ENCODE data around the gene TJAP1.

Gene TJAP1

GRCh38 chr6:43477235-43478007 is at the start of gene TJAP1:
Gene TJAP1, plus strand, starts transcription at chr6:43477570. Its CDS starts 21,432 bp downstream, at chr6:43499002.
- Histone ChIP-seq H3K4me3 (peak within 1 kb of the TSS; percentile 75), H3K27ac (peak within 1 kb of the TSS; percentile 66 to 75)
- DNase-seq (ENCODE audit: low spot score): peak; percentile 93
- TF ChIP-seq CTCF (IDR thresholded peaks at IDR 0.05): no peak

- Histone ChIP-seq H3K4me3 (peak overlapping the region; percentile 99), H3K27ac (peak overlapping the region; percentile 56 to 96)
- TF ChIP-seq CTCF (IDR thresholded peaks at IDR 0.05): no peak
- no peak for DNase-seq (ENCODE audit: low spot score)
Observed at GRCh38 chr6:43428112-43428570, 49.2 kb upstream of the TJAP1 start.

- H3K4me3 ChIP-seq: peak overlapping the region; percentile 99
- H3K27ac ChIP-seq: peak overlapping the region in 1 of 2 donors; percentile 96
- DNase-seq (ENCODE audit: low spot score): no peak
Observed at GRCh38 chr6:43428874-43429273, 48.5 kb upstream of the TJAP1 start.

GRCh38 chr6:43432009-43432945 is 45.1 kb upstream of the TJAP1 start:
- no peak for TF ChIP-seq CTCF (IDR thresholded peaks at IDR 0.05)
- H3K27ac ChIP-seq: no peak overlapping the region
- no peak overlapping the region for H3K4me3 ChIP-seq
- no peak for DNase-seq (ENCODE audit: low spot score)

More at GRCh38 chr6:43428874-43429273, 48.5 kb upstream of the TJAP1 start:
- no peak for TF ChIP-seq CTCF (IDR thresholded peaks at IDR 0.05)

- TF ChIP-seq CTCF (IDR thresholded peaks at IDR 0.05): no peak
- Histone ChIP-seq H3K4me3 (no peak overlapping the region), H3K27ac (no peak overlapping the region)
- DNase-seq (ENCODE audit: low spot score): no peak
Observed at GRCh38 chr6:43433148-43433547, 44.2 kb upstream of the TJAP1 start.

GRCh38 chr6:43434001-43434840 is 43.1 kb upstream of the TJAP1 start:
- TF ChIP-seq CTCF (IDR thresholded peaks at IDR 0.05): no peak
- no peak overlapping the region for H3K27ac ChIP-seq

More at GRCh38 chr6:43434001-43434840, 43.1 kb upstream of the TJAP1 start:
- no peak overlapping the region for H3K4me3 ChIP-seq
- no peak for DNase-seq (ENCODE audit: low spot score)

Data from coronary artery (tissue), 2 donors.